B cell (primary cell): ENCODE measurements around the gene HIVEP1.

Experiments
- CTCF ChIP-seq: fragments of 200-600 bp; IDR thresholded peaks from one replicate; pipeline ENCODE4 v1.8.0; 2022; ENCODE audit warnings: antibody characterized with exemption, mild to moderate bottlenecking
- EZH2 ChIP-seq: IDR thresholded peaks from 2 replicates; pipeline ENCODE4 v1.6.1; 2012; ENCODE audit warnings: borderline replicate concordance, low read depth, mild to moderate bottlenecking, moderate library complexity, low read length; ENCODE audit not compliant: insufficient read depth, poor library complexity, severe bottlenecking

GRCh38 chr6:12101653-12102312, 89.7 kb downstream of the HIVEP1 start:
- no peak for TF ChIP-seq CTCF
- TF ChIP-seq EZH2, result no peak
